Caco-2 (cell line): Measurements from ENCODE around the gene BABAM2. TPM values are rescaled to one million over a fixed set of nuclear protein-coding genes. Genes with fewer than 3 reads are reported as not detected.

Source experiments
- BruUV-seq: library from RNA; stranded (reverse); fragments of 400-500 nt; replicated peaks from 2 replicates; lab custom pipeline; 2021; lab: Mats Ljungman, UMichigan
- CTCF ChIA-PET: fragments of 300-600 bp; sonication (Branson Sonifier 250); formaldehyde crosslinking; loops from one replicate; lab custom pipeline; 2022; ENCODE audit warnings: antibody characterized with exemption; lab: Charles Lee
- POLR2A ChIA-PET: fragments of 300-600 bp; sonication (Branson Sonifier 250); formaldehyde crosslinking; loops from one replicate; lab custom pipeline; 2022; ENCODE audit warnings: antibody characterized with exemption; lab: Charles Lee
- DNase-seq, 2 experiments: peaks; one replicate each; pipeline versions ENCODE4 v3.0.0 to v3.0.0-alpha.2; 2020 to 2022
- H3K27me3 ChIP-seq: replicated peaks from 2 replicates; pipeline ENCODE4 v1.6.0; 2011; ENCODE audit warnings: low read length; ENCODE audit not compliant: control insufficient read depth, insufficient read depth
- H3K36me3 ChIP-seq: 2 replicates; pipeline ENCODE4 v1.5.1; 2011; ENCODE audit warnings: low read length; ENCODE audit not compliant: control insufficient read depth, insufficient read depth
- H3K4me1 ChIP-seq: fragments of 250-450 bp; sonication (Bioruptor Pico); 2 replicates; pipeline ENCODE4 v1.5.1; 2020; ENCODE audit warnings: mild to moderate bottlenecking
- H3K4me3 ChIP-seq: 2 replicates; pipeline ENCODE4 v1.5.1; 2011; ENCODE audit warnings: low read depth, mild to moderate bottlenecking, control low read depth, low read length
- H3K9me3 ChIP-seq: fragments of 250-450 bp; sonication (Bioruptor Pico); 2 replicates; pipeline ENCODE4 v1.5.1; 2020; ENCODE audit warnings: mild to moderate bottlenecking, moderate library complexity
- H3K27ac Mint-ChIP-seq: one replicate; pipeline ENCODE4 v1.8.0; 2022; ENCODE audit warnings: mixed read lengths; ENCODE audit not compliant: unreplicated experiment
- H3K27me3 Mint-ChIP-seq: one replicate; pipeline ENCODE4 v1.8.0; 2022; ENCODE audit warnings: mixed read lengths; ENCODE audit not compliant: insufficient read depth, unreplicated experiment
- H3K36me3 Mint-ChIP-seq: one replicate; pipeline ENCODE4 v1.8.0; 2022; ENCODE audit warnings: mild to moderate bottlenecking, mixed read lengths; ENCODE audit not compliant: insufficient read depth, unreplicated experiment
- H3K4me1 Mint-ChIP-seq: one replicate; pipeline ENCODE4 v1.8.0; 2022; ENCODE audit warnings: low read depth, mixed read lengths; ENCODE audit not compliant: unreplicated experiment
- H3K4me3 Mint-ChIP-seq: one replicate; pipeline ENCODE4 v1.8.0; 2022; ENCODE audit warnings: mild to moderate bottlenecking, moderate library complexity, mixed read lengths; ENCODE audit not compliant: unreplicated experiment
- H3K9me3 Mint-ChIP-seq: one replicate; pipeline ENCODE4 v1.8.0; 2022; ENCODE audit warnings: mixed read lengths; ENCODE audit not compliant: unreplicated experiment
- intact Hi-C: fragments of 100-400 bp; cut with micrococcal nuclease; formaldehyde crosslinking; loops from one replicate; pipeline ENCODE4 v1.10.0; 2022; ENCODE audit not compliant: unreplicated experiment
- total RNA-seq: library from RNA; stranded (reverse); gene quantifications from 2 replicates; pipeline ENCODE4 v1.2.3, GENCODE V29; 2022
- TF ChIP-seq, protein P1 (sequence below), 2 experiments: fragments of 200-600 bp in 1 of 2; IDR thresholded peaks; 1 replicate in 1 of 2; 2 replicates in 1 of 2; pipeline versions ENCODE4 v1.5.1 to v1.8.0; 2011 to 2022; ENCODE audit warnings: antibody characterized with exemption in 1 of 2, control low read depth in 1 of 2, inconsistent platforms in 1 of 2, low read depth in 1 of 2, low read length in 1 of 2, mild to moderate bottlenecking in 1 of 2, moderate library complexity in 1 of 2; ENCODE audit not compliant: insufficient read depth in 1 of 2, severe bottlenecking in 1 of 2, unreplicated experiment in 1 of 2

BABAM2 gene
- total RNA-seq, 1 experiment from 2014 or later = 57.3 TPM

DNA sequence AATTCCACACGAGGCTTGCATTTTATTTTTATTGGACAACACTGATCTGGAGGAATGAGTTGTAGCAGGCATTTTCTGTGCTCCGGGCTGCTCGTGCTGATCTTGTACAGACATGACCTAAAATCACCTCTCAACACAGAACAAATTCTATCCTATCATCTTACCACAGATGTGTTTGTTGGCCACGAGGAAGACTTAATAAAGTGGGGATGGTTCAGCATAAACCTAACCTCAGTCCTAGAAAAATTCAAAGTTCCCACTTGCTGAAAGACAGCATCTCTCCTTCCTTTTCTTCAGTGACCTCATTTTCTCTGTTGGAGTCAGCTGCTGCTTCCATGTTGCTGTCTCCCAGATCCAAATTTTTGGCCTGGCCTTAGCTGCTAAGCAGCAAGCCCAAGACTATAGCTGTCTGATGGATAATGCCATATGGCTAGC, 45.7 kb upstream of the BABAM2 start:
- intact Hi-C loops = no loop called here
- H3K27me3 Mint-ChIP-seq = no peaks in the 10 kb centered on the region
- Histone ChIP-seq H3K36me3 (no peaks in the 10 kb centered on the region; the same call in 1 of the 2 replicates), H3K9me3 (no peaks in the 10 kb centered on the region), H3K4me1 (no peaks in the 10 kb centered on the region), H3K27me3 (no peaks in the 10 kb centered on the region), H3K4me3 (no peak overlapping the region)
- no TSS peak for BruUV-seq
- H3K27ac Mint-ChIP-seq = no peak overlapping the region
- DNase-seq = no peak
- no peaks in the 10 kb centered on the region for H3K4me1 Mint-ChIP-seq
- no peaks in the 10 kb centered on the region for H3K9me3 Mint-ChIP-seq
- H3K36me3 Mint-ChIP-seq = no peaks in the 10 kb centered on the region
- TF ChIP-seq, protein P1, sequence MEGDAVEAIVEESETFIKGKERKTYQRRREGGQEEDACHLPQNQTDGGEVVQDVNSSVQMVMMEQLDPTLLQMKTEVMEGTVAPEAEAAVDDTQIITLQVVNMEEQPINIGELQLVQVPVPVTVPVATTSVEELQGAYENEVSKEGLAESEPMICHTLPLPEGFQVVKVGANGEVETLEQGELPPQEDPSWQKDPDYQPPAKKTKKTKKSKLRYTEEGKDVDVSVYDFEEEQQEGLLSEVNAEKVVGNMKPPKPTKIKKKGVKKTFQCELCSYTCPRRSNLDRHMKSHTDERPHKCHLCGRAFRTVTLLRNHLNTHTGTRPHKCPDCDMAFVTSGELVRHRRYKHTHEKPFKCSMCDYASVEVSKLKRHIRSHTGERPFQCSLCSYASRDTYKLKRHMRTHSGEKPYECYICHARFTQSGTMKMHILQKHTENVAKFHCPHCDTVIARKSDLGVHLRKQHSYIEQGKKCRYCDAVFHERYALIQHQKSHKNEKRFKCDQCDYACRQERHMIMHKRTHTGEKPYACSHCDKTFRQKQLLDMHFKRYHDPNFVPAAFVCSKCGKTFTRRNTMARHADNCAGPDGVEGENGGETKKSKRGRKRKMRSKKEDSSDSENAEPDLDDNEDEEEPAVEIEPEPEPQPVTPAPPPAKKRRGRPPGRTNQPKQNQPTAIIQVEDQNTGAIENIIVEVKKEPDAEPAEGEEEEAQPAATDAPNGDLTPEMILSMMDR (IDR thresholded peaks at IDR 0.05; ENCODE audit: insufficient read depth in 1 of 2, low read depth in 1 of 2, low read length in 1 of 2, severe bottlenecking in 1 of 2, unreplicated experiment in 1 of 2) = no peak
- ChIA-PET POLR2A (no interaction called here), CTCF (no interaction called here)
- no peak overlapping the region for H3K4me3 Mint-ChIP-seq

DNA sequence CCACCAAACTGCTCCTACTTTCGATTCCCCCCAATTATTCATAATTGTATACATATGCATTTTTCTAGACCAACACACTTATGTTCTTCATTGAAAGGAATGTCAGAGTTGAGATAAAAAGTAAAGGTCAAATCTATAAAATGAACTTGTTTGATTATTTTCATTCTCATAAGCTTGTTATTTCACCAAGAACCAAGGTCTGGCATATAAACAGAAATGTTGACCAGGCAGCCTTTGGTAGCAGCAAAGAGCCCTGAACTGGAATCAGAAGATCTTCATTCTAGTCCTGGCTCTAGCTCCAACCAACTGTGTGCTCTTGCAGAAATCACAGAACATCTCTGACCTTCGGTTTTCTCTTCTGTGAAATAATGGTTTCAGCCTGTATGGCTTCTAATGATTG, 43.2 kb upstream of the BABAM2 start:
- Histone ChIP-seq H3K9me3 (no peaks in the 10 kb centered on the region), H3K4me3 (no peak overlapping the region), H3K27me3 (no peaks in the 10 kb centered on the region), H3K36me3 (no peaks in the 10 kb centered on the region), H3K4me1 (no peaks in the 10 kb centered on the region)
- TF ChIP-seq, protein P1 (IDR thresholded peaks at IDR 0.05; ENCODE audit: insufficient read depth in 1 of 2, low read depth in 1 of 2, low read length in 1 of 2, severe bottlenecking in 1 of 2, unreplicated experiment in 1 of 2) = no peak
- DNase-seq = no peak
- no peak overlapping the region for H3K27ac Mint-ChIP-seq
- BruUV-seq = no TSS peak
- intact Hi-C loops = no loop called here
- H3K4me1 Mint-ChIP-seq = no peaks in the 10 kb centered on the region
- no peak overlapping the region for H3K4me3 Mint-ChIP-seq
- CTCF ChIA-PET = no interaction called here
- no peaks in the 10 kb centered on the region for H3K36me3 Mint-ChIP-seq
- POLR2A ChIA-PET = no interaction called here
- H3K27me3 Mint-ChIP-seq = no peaks in the 10 kb centered on the region
- no peaks in the 10 kb centered on the region for H3K9me3 Mint-ChIP-seq

DNA sequence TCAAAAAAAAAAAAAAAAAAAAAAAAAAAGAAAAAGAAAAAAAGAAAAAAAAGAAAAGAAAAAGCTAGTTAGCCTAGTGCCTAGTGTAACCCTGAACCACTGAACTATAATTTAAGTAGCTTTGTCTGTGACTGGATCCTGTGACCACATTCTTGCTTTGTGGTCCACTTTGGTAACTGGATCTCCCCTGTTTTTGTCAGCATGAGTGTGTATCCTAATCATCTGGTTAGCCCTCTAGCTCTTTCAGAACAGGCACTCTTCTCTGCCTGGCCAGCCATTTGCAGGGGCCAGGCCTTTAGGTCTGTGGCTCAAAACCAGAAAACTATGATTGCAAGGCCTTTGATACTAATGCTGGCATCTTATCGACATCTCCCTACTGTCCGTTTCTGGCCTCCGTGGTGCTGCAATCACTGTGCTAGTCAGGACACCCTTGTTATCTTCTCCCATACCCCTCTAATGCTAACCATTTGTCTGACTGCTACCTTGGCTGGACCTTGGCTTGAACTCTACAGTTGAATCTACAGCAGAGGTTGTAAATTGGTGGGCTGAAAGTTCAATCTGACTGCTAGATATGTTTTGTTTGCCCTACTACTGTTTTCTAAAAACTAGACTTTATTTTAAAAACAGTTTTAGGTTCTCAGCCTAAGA, 40.8 kb upstream of the BABAM2 start:
- no peak for DNase-seq
- no TSS peak for BruUV-seq
- Histone ChIP-seq H3K36me3 (no peaks in the 10 kb centered on the region; the same call in 1 of the 2 replicates), H3K27me3 (no peaks in the 10 kb centered on the region), H3K4me1 (no peaks in the 10 kb centered on the region), H3K9me3 (no peaks in the 10 kb centered on the region), H3K4me3 (no peak overlapping the region)
- Mint-ChIP-seq H3K27me3 (no peaks in the 10 kb centered on the region), H3K9me3 (no peaks in the 10 kb centered on the region), H3K36me3 (no peaks in the 10 kb centered on the region), H3K4me1 (no peaks in the 10 kb centered on the region), H3K4me3 (no peak overlapping the region), H3K27ac (no peak overlapping the region)
- POLR2A ChIA-PET = interaction anchor here (0.7 kb wide), 1 partner anchor 833 kb away, joined by 9 read pairs; no protein-coding TSS in a partner anchor
- intact Hi-C loops = no loop called here
- TF ChIP-seq, protein P1 (IDR thresholded peaks at IDR 0.05; ENCODE audit: insufficient read depth in 1 of 2, low read depth in 1 of 2, low read length in 1 of 2, severe bottlenecking in 1 of 2, unreplicated experiment in 1 of 2) = no peak
- CTCF ChIA-PET = no interaction called here
